GM18502 (cell line): ENCODE measurements around the gene CHCHD3.

ENCODE experiments used
- ATAC-seq: cut with Tn5 transposase; IDR thresholded peaks from one replicate; pipeline ENCODE4 v1.9.1; 2021; ENCODE audit warnings: mild to moderate bottlenecking; ENCODE audit not compliant: unreplicated experiment, poor library complexity

The CHCHD3 gene

GRCh38 chr7:132842478-132842877, 239.4 kb downstream of the CHCHD3 start:
- no peak for ATAC-seq

DNA sequence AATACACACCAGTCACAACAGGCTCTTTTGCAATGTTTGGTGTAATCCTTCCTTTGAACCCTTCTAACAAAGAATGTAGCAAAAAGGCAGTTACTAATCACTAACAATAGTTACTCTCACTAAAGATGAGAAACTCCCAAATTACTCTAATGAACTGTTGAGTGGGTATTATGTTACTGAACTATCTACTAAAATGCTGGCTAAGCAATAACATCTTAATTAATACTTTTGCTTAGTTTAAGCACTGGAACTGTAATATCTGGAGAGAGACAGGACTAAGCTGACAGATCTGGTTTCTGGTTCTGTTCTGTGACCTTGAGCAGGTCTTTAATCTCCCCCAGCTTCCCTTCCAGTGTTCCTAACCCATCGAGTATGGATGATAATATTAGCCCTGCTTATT, 241.7 kb downstream of the CHCHD3 start:
- no peak for ATAC-seq

DNA sequence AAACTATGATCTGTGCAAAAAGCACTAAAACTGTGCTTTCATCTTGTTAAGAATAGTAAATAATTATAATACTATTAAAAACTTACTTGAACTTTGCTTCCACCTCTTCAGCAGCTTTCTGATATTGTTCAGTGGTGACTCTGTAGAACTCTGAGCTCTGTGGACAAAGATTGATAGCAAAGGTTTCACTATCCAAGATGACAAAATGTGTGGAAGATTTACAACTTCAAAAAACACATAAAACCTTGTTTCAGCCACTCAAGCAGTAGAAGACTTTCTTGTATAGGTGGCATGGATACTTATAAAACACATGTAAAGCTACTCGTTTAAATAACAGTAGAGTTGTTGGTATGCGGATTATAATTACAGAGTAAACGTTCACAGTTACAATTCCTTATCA, 243.6 kb downstream of the CHCHD3 start:
- ATAC-seq = no peak

- ATAC-seq = no peak
Observed at GRCh38 chr7:132837529-132837928, 244.4 kb downstream of the CHCHD3 start.

- no peak for ATAC-seq
Observed at GRCh38 chr7:132836746-132837145, 245.1 kb downstream of the CHCHD3 start.

GRCh38 chr7:132830941-132831340, 250.9 kb downstream of the CHCHD3 start:
- no peak for ATAC-seq

DNA sequence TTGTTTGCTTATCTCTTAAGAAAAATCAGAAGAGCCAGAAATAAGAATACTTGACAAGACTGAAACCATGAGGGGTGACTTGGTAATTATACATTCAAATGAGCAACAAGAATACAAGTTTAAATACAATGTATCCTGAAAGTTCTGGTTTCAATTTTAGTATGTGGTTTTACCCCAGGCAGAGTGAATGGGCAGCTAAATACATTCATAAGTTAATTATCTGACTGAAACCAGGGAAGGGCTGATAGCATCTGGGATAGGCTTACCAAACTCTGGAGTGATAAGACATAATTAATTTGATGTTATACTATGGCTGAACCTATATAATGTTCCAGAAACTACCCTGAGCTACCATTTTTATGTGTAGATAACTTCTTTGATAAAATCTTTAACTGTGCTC, 253.4 kb downstream of the CHCHD3 start:
- no peak for ATAC-seq

DNA sequence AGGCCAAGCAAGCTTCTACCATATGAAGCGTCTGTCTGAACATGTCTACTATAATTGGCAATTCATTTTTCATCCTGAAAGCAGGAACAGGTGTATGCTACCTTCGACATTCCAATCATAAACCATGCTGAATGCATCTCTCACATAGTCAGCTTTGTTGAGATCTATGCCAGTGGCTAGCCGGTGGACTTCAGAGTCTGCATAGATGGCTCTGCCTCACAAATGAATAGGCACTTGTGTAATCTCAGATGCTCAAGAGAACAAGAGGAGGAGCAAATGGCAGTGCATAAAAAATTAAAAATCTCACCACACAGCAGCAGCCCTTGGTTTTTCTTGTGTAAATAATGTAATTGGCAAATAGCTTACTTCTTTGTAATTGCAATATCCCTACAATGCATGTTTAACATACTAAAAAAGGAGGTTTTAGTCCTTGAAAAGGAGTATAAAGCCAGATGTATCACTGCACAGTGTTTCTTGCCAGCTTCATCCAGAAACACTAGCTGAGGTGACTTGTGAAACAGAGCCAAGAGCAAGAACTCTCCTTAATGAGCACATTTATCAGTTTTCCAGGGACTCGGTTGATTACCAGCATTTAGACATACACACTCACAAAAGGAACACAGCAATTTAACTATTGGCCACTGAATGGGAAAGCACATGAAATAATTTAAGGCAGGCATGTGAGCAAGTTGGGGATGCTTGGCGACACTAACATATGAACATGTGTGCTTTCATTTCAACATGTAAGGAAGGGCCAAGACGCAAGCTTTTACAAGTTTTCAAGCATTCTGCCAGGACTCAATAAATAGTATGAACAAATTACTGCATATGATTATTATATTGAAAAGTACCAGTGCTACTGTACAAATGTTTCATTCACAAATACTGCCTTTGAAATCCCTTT, 255.7 kb downstream of the CHCHD3 start:
- ATAC-seq = no peak

GRCh38 chr7:132825222-132825621, 256.7 kb downstream of the CHCHD3 start:
- no peak for ATAC-seq

DNA sequence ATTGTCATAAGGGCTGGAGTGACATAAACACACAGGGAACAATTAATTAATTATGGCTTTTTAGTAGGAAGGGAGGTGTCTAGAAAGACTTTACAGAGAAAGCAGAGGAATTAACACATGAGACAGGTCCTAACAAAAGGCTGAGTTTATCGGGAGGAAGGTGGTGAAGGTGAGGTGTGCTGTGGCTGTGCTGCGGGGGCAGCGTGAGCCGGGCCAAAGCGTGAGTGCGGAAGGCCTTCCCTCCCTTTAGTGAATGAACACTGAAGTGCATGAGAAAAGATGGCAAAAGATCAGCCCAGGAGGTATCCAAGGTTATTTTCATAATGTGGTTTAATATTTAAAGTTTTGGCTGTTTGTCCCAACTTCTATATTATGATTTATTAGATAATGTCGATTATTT, 262.2 kb downstream of the CHCHD3 start:
- no peak for ATAC-seq

DNA sequence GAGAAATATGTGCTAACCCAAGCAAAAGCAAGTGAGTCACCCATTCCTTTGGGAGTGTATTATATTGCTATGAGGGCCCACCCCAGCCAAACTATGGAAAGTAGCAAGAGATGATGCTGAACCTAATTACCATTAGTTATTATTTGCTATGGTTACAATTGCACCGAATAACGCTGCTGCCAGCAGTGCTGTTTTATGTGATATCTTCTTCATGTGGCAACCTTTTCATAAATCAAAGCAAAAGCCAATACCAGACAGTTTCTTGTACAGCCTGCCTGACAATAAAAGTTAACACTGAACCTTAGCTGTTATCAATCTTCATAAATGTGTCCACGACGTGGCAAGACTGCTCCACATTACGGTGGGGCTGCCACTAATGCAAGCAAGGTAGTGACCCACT, 263.9 kb downstream of the CHCHD3 start:
- no peak for ATAC-seq

DNA sequence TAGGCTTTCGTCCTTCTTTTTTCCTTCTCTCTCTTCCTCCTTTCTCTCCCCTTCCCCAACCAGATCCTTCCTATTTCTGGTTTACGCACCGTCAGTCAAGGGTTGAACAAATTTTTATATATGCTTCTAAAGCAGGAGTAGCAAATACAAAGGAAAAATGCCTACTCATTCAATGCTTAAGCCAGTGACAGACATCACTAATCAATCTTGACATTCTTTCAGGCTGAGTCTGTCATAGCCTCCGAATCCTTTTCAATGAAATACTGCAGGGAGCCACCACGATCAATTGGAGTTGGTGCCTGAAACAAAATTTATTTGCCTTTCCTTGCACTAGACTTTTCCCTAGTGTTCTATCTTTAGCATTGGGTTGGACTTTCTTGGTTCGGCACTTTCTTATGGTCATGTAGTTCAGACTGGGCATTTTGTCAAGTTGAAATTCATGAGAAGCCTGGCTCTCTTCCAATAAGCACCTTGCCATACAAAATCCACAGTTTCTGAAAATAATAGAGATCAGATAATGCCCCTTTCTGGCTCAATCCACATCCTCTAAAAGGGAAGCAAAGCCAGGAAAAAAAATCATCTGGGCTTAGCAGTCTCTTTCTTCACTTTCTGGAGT, 266.1 kb downstream of the CHCHD3 start:
- no peak for ATAC-seq

- no peak for ATAC-seq
Observed at GRCh38 chr7:132815130-132815529, 266.8 kb downstream of the CHCHD3 start.

- no peak for ATAC-seq
Observed at GRCh38 chr7:132810561-132810960, 271.3 kb downstream of the CHCHD3 start.

DNA sequence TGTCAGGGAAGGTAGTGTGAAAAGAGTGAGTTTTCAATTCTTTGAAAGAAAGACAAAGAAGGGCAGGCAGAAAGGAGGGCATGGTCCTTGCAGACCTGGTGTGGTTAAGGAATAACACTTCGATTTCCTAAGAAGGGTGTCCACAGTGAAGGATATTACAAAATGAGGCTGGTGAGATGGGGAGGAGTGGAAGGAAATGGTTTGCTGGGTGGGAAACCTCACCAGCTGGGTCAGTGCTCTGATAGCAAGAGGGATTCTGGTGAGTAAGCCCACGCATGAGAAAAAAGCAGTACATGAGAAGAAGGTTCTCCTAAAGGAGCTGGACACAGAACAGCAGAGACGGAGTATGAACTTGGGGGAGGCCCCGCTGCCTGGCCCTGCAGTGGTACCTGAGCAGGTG, 275.1 kb downstream of the CHCHD3 start:
- no peak for ATAC-seq

- no peak for ATAC-seq
Observed at GRCh38 chr7:132805766-132806165, 276.1 kb downstream of the CHCHD3 start.

DNA sequence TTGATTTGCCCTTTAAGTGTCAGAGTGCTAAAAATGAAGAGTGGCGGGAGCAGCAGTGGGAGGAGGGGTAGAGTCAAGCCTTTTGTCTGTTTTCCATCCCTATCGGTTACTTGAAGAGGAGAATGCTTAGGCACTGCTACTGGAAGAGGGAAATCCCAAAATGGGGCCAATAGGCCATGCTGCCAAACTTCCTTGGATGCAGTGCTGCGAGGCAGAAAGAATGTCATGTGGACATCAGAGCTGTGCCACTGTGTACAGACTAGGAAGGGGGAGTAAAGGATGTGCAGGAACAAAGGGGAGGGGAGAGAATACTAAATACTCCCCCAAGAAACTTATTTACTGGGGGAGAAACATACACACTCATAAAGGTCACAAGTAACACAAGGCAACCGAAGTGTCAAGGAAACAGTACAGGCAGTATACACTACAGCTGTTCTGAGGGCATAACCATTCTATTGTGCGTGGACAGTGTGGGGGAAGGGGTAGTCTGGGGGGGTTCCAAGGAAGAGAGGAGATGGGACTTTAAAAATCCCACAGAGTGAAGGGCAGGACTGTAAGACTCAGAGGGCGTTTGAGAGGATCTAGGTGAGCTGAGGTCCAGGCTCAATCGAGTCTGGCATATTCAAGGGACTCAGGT, 276.9 kb downstream of the CHCHD3 start:
- no peak for ATAC-seq

GRCh38 chr7:132800522-132800921, 281.4 kb downstream of the CHCHD3 start:
- ATAC-seq = no peak

DNA sequence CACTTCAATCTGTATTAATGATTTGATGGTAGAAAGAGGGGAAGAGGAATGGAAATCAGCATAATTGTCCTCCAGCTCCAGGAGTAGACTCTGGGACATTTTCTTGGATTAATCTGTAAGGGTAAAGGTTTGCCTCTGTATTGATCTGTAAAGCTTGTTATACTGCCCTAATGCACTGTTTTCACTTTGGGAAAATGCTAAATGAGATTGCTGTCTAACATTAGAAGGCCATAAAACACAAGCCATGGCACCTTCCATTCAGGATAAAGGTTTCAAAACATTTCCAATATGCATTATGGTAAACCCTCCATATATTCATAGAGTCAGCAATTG, 282.8 kb downstream of the CHCHD3 start:
- no peak for ATAC-seq

DNA sequence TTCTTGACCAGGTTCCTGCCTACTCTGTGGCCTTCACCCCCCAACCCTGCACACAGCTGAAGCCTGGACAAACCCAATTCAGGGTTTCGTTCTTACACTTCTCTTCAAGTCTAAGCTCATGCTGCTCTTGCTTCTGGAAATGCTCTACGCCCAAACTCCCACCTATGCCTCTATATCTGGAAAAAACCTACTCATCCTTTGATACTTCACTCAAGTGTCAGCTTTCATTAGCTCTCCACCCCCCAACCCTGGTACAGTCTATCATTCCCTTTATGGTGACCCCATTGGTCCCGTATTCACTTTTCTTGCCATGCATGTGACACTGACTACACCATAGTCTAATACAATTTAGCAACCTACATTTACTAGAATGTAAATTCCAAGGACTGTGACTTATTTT, 284.7 kb downstream of the CHCHD3 start:
- no peak for ATAC-seq

DNA sequence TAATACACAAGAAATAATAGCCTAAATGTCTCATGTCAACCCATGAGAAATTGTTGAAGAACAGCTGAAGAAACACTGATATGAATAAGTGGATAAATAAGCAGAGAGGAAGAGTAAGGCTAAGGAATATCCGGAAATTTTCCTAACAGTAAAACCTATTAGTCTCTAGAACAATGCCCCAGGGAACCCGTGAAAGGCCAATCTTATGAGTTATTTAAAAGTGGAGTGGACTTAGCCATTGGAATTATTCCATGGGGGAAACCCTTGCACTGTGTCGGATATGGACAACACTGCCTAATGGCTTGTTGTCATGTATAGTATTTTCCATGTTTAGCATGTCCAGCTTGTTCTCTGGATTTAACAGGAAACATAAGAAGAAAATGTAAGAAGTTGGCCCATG, 288.4 kb downstream of the CHCHD3 start:
- no peak for ATAC-seq

DNA sequence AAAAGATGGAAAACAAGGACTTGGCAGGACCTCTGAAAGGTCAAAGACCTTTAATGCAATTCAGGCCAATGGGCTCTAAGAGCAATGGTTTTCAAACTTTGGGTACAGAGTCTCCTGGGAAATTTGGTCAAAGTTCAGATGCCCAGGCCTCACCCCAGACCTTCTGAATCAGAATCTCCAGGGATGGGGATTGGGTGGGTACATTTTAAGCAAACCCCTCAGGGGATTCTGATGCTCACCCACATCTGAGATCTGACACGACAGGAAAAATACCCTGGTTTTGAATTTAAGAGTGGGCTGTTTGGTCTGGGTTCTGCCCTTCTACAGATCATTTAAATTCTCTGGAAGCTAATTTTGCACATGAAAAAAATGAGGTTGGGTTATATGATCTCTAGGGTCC, 290.9 kb downstream of the CHCHD3 start:
- ATAC-seq = no peak
